Measurements from ENCODE around the gene UNC93B1.

The UNC93B1 gene

GRCh38 chr11:68043349-68044144 lies 39.6 kb upstream of the UNC93B1 start:
- Histone ChIP-seq H3K27ac (peak overlapping the region; percentile 82), H3K4me3 (ENCODE audit: low read depth, low read length) (no peak overlapping the region), H3K27me3 (replicated peaks) (no peaks in the 10 kb centered on the region), H3K36me3 (replicated peaks) (peaks cover 55% of the 10 kb centered on the region)
- TF ChIP-seq, protein P1, sequence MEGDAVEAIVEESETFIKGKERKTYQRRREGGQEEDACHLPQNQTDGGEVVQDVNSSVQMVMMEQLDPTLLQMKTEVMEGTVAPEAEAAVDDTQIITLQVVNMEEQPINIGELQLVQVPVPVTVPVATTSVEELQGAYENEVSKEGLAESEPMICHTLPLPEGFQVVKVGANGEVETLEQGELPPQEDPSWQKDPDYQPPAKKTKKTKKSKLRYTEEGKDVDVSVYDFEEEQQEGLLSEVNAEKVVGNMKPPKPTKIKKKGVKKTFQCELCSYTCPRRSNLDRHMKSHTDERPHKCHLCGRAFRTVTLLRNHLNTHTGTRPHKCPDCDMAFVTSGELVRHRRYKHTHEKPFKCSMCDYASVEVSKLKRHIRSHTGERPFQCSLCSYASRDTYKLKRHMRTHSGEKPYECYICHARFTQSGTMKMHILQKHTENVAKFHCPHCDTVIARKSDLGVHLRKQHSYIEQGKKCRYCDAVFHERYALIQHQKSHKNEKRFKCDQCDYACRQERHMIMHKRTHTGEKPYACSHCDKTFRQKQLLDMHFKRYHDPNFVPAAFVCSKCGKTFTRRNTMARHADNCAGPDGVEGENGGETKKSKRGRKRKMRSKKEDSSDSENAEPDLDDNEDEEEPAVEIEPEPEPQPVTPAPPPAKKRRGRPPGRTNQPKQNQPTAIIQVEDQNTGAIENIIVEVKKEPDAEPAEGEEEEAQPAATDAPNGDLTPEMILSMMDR (IDR thresholded peaks at IDR 0.05; ENCODE audit: low read depth, low read length, missing control alignments) = no peak
- DNase-seq = peak; percentile 83
- in situ Hi-C loops (cut with HindIII; ENCODE audit: low pct_ligation_motif_present, low sequenced_read_pairs) = no loop called here

GRCh38 chr11:68043029-68043348 lies 39.1 kb upstream of the UNC93B1 start:
- no peak for DNase-seq
- no peaks in the 10 kb centered on the region for H3K27me3 ChIP-seq (replicated peaks)
- in situ Hi-C loops (cut with HindIII; ENCODE audit: low pct_ligation_motif_present, low sequenced_read_pairs) = no loop called here
- H3K27ac ChIP-seq = peak overlapping the region; percentile 82
- TF ChIP-seq, protein P1 (IDR thresholded peaks at IDR 0.05; ENCODE audit: low read depth, low read length, missing control alignments) = no peak
- peaks cover 51% of the 10 kb centered on the region for H3K36me3 ChIP-seq (replicated peaks)
- H3K4me3 ChIP-seq (ENCODE audit: low read depth, low read length) = no peak overlapping the region

DNA sequence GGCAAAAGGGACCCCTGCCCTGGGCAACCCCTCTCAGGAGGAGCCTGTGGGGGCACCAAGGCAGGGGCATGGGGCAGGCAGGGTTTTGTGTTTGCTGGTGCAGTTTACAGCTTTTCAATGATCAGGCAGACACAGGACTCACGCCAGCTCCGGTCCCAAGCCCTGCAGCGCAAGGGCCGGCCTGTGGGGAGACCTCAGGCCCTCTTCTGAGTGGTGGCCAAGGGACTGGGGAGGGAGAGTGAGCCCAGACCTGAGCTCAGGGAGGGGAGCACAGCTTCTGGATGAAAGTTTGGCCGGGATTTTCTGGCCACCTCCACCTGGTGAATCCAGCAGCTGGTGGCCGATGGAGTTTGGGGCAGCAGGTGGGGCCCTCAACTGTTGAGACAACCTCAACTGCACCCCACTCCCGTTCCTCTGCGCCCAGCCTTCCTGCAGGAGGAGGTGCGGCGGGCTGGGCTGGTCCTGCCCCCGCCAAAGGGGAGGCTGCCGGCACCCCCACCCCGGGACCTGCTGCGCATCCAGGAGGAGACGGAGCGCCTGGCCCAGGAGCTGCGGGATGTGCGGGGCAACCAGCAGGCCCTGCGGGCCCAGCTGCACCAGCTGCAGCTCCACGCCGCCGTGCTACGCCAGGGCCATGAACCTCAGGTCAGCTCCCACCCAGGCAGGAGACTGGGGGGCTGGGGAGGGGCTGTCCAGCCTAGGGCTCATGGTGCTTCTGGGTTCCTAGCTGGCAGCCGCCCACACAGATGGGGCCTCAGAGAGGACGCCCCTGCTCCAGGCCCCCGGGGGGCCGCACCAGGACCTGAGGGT lies 38.5 kb upstream of the UNC93B1 start:
- Histone ChIP-seq H3K27me3 (replicated peaks) (no peaks in the 10 kb centered on the region), H3K27ac (peak overlapping the region; percentile 82), H3K36me3 (replicated peaks) (peaks cover 45% of the 10 kb centered on the region), H3K4me3 (ENCODE audit: low read depth, low read length) (no peak overlapping the region)
- in situ Hi-C loops (cut with HindIII; ENCODE audit: low pct_ligation_motif_present, low sequenced_read_pairs) = no loop called here
- TF ChIP-seq, protein P1 (IDR thresholded peaks at IDR 0.05; ENCODE audit: low read depth, low read length, missing control alignments) = peak; percentile 2
- no peak for DNase-seq

DNA sequence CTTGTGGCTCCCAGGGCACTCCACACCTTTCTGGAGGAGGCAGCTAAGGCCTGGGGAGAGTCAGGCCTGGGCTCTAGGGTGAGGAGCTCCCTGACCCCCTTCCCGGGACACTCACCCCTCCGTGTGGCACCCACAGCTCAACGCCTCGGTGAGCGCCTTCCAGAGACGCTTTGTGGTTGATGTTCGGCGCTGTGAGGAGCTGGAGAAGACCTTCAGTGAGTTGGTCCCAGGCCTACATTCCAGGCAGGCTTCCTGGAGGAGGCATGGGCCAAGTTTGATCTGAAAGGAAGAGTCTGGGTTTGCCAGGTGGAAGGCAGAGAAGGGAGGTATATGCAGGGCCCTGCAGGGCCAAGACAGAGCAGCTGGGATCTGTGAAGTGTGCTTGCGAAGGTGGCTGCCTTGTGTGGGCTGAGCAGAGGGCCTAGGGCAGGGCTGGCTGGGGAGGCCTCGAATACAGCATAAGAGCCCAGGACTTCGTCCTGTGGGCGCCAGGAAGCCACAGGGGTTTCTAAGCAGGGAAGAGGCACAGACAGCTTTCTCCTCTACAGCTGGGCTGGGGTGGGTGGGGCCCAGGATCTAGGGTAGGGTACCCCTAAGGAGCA lies 37.8 kb upstream of the UNC93B1 start:
- peaks cover 43% of the 10 kb centered on the region for H3K36me3 ChIP-seq (replicated peaks)
- TF ChIP-seq, protein P1 (IDR thresholded peaks at IDR 0.05; ENCODE audit: low read depth, low read length, missing control alignments) = no peak
- no peak overlapping the region for H3K4me3 ChIP-seq (ENCODE audit: low read depth, low read length)
- no peak overlapping the region for H3K27ac ChIP-seq
- in situ Hi-C loops (cut with HindIII; ENCODE audit: low pct_ligation_motif_present, low sequenced_read_pairs) = no loop called here
- DNase-seq = no peak
- no peaks in the 10 kb centered on the region for H3K27me3 ChIP-seq (replicated peaks)

- H3K27ac ChIP-seq = peak overlapping the region; percentile 75
- H3K27me3 ChIP-seq (replicated peaks) = no peaks in the 10 kb centered on the region
- DNase-seq = no peak
- TF ChIP-seq, protein P1 (IDR thresholded peaks at IDR 0.05; ENCODE audit: low read depth, low read length, missing control alignments) = no peak
- peaks cover 37% of the 10 kb centered on the region for H3K36me3 ChIP-seq (replicated peaks)
- H3K4me3 ChIP-seq (ENCODE audit: low read depth, low read length) = peak overlapping the region; percentile 68
- in situ Hi-C loops (cut with HindIII; ENCODE audit: low pct_ligation_motif_present, low sequenced_read_pairs) = no loop called here
Measured at GRCh38 chr11:68040957-68041591, 37.2 kb upstream of the UNC93B1 start.

All from brain microvascular endothelial cell (primary cell).